Breast epithelium (tissue), 4 donors: Measurements from ENCODE around the gene USP22. TPM values are rescaled to one million over a fixed set of nuclear protein-coding genes. Genes with fewer than 3 reads are reported as not detected.

ENCODE experiments used
- DNase-seq, 2 donors: peaks; one replicate each; pipeline ENCODE4 v3.0.0-alpha.2; 2019; ENCODE audit warnings: low spot score in 2 of 2
- H3K27ac ChIP-seq, 2 donors: fragments of 200-600 bp; sonication (generic) in 1 of 2; one replicate each; pipeline ENCODE4 v1.5.1; 2016 to 2019; ENCODE audit warnings: mild to moderate bottlenecking in 1 of 2
- H3K27me3 ChIP-seq, 2 donors: fragments of 200-600 bp; sonication (generic) in 1 of 2; one replicate each; pipeline versions ENCODE4 v1.5.1 to v1.6.0; 2017 to 2019; ENCODE audit warnings: control low read depth in 1 of 2, mild to moderate bottlenecking in 1 of 2
- H3K36me3 ChIP-seq: fragments of 200-600 bp; one replicate; pipeline ENCODE4 v1.5.1; 2019
- H3K4me1 ChIP-seq, 2 donors: fragments of 200-600 bp; sonication (generic); one replicate each; pipeline ENCODE4 v1.5.1; 2016 to 2019; ENCODE audit warnings: control low read depth in 1 of 2
- H3K4me3 ChIP-seq, 3 donors: fragments of 200-600 bp; sonication (generic); 1 replicate in 2 of 3; 2 replicates in 1 of 3; pipeline ENCODE4 v1.5.1; 2016 to 2019; ENCODE audit warnings: mild to moderate bottlenecking in 3 of 3, moderate library complexity in 2 of 3
- H3K9me3 ChIP-seq, 2 donors: fragments of 200-600 bp; sonication (generic) in 1 of 2; one replicate each; pipeline ENCODE4 v1.5.1; 2016 to 2019; ENCODE audit warnings: control low read depth in 1 of 2
- POLR2A ChIP-seq: fragments of 450-650 bp; IDR thresholded peaks from one replicate; pipeline ENCODE4 v1.6.1; 2016; ENCODE audit warnings: antibody characterized with exemption, mild to moderate bottlenecking, moderate library complexity
- POLR2AphosphoS5 ChIP-seq, 3 donors: sonication (generic); formaldehyde crosslinking; IDR thresholded peaks; one replicate each; pipeline ENCODE4 v1.6.1; 2017; ENCODE audit warnings: antibody characterized with exemption in 3 of 3
- intact Hi-C: fragments of 100-400 bp; cut with DNase I; formaldehyde crosslinking; loops from one replicate; pipeline ENCODE4 v1.15.1; 2023; ENCODE audit warnings: low total_unique reads
- total RNA-seq, 3 donors: library from RNA; depleted of rRNA; stranded (reverse); fragments of >200 nt; gene quantifications; one replicate each; pipeline ENCODE4 v1.1.0, GENCODE V29; 2016
- TF ChIP-seq, protein P1 (sequence below), 3 donors: fragments of 450-650 bp; IDR thresholded peaks; one replicate each; pipeline ENCODE4 v1.5.1; 2016 to 2017; ENCODE audit warnings: antibody characterized with exemption in 3 of 3, mild to moderate bottlenecking in 3 of 3, moderate library complexity in 3 of 3

Gene USP22
- total RNA-seq, 3 donors from 2014 or later, result 115 to 156 (median 139) TPM

DNA sequence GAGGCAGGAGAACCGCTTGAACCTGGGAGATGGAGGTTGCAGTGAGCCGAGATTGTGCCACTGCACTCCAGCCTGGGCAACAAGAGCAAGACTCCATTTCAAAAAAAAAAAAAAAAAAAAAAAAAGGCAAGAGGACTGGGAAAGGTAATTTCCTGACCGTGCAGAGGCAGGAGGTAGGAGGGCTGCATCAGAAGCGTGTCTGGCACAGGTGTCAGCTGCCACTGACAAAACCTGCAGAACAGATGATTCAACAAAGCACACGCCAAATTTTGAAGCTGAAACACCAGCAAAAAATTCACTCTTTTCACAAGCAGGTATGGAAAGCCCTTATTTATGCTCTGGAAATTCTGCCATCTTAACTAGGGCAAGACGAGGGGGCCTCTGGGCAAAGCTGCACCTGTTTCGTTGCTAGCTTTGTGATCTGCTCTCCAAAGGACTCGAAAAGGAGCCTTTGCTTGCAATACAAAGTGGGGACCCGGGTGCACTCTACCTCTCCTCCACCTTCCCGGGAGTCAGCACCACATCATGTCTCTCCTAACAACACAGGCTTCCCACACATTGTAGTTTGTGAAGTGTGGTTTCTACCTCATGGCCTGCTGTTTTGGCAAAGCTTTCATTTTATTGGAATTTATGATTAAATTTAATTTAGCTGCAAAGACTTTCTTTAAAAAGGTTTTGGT, 33.7 kb downstream of the USP22 start:
- peaks cover 14% of the 10 kb centered on the region for H3K36me3 ChIP-seq
- H3K4me3 ChIP-seq, result no peak overlapping the region
- no peak for DNase-seq
- intact Hi-C loops, result no loop called here
- H3K9me3 ChIP-seq, result no peaks in the 10 kb centered on the region
- no peaks in the 10 kb centered on the region for H3K4me1 ChIP-seq
- TF ChIP-seq POLR2AphosphoS5 (IDR thresholded peaks at IDR 0.05), result no peak
- TF ChIP-seq POLR2A, result no peak
- TF ChIP-seq, protein P1, sequence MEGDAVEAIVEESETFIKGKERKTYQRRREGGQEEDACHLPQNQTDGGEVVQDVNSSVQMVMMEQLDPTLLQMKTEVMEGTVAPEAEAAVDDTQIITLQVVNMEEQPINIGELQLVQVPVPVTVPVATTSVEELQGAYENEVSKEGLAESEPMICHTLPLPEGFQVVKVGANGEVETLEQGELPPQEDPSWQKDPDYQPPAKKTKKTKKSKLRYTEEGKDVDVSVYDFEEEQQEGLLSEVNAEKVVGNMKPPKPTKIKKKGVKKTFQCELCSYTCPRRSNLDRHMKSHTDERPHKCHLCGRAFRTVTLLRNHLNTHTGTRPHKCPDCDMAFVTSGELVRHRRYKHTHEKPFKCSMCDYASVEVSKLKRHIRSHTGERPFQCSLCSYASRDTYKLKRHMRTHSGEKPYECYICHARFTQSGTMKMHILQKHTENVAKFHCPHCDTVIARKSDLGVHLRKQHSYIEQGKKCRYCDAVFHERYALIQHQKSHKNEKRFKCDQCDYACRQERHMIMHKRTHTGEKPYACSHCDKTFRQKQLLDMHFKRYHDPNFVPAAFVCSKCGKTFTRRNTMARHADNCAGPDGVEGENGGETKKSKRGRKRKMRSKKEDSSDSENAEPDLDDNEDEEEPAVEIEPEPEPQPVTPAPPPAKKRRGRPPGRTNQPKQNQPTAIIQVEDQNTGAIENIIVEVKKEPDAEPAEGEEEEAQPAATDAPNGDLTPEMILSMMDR (IDR thresholded peaks at IDR 0.05), result no peak
- H3K27ac ChIP-seq, result no peak overlapping the region
- H3K27me3 ChIP-seq, result no peaks in the 10 kb centered on the region

- intact Hi-C loops, result no loop called here
- no peaks in the 10 kb centered on the region for H3K4me1 ChIP-seq
- peaks cover 14% of the 10 kb centered on the region for H3K36me3 ChIP-seq
- no peak overlapping the region for H3K4me3 ChIP-seq
- H3K27ac ChIP-seq, result no peak overlapping the region
- no peak for DNase-seq
- H3K9me3 ChIP-seq, result no peaks in the 10 kb centered on the region
- no peak for TF ChIP-seq POLR2AphosphoS5 (IDR thresholded peaks at IDR 0.05)
- TF ChIP-seq, protein P1 (IDR thresholded peaks at IDR 0.05), result no peak
- no peaks in the 10 kb centered on the region for H3K27me3 ChIP-seq
Measured at GRCh38 chr17:21008160-21008915, 34.5 kb downstream of the USP22 start.

DNA sequence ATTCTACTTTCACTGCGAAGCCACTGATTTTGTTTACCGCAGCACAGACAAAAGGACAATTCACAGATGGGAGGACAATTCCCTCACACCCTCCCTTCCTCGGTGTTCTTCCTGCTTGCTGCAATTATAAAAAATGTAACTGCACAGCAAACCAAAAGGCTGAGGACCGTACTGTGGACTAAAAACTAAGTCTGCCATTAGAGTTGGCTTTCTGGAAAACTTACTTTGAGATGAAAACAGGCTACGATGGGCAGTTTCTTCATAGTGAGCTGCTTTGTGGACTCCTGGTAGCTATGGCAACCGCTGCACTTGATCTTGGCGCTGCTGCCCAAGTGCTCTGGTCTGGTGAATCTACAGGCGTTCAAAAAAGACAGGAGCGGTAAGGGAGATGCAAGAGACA, 35.2 kb downstream of the USP22 start:
- H3K27me3 ChIP-seq, result no peaks in the 10 kb centered on the region
- H3K27ac ChIP-seq, result no peak overlapping the region
- no peaks in the 10 kb centered on the region for H3K9me3 ChIP-seq
- intact Hi-C loops, result no loop called here
- H3K36me3 ChIP-seq, result peaks cover 17% of the 10 kb centered on the region
- H3K4me1 ChIP-seq, result no peaks in the 10 kb centered on the region
- no peak for DNase-seq
- TF ChIP-seq, protein P1 (IDR thresholded peaks at IDR 0.05), result no peak
- TF ChIP-seq POLR2A (no peak), POLR2AphosphoS5 (IDR thresholded peaks at IDR 0.05) (no peak)
- no peak overlapping the region for H3K4me3 ChIP-seq

- Histone ChIP-seq H3K4me1 (no peaks in the 10 kb centered on the region), H3K36me3 (peaks cover 14% of the 10 kb centered on the region), H3K27ac (peak overlapping the region in 1 of 2 donors; percentile 35), H3K9me3 (no peaks in the 10 kb centered on the region), H3K4me3 (no peak overlapping the region), H3K27me3 (no peaks in the 10 kb centered on the region)
- DNase-seq, result no peak
- TF ChIP-seq, protein P1 (IDR thresholded peaks at IDR 0.05), result no peak
- TF ChIP-seq POLR2A (no peak), POLR2AphosphoS5 (IDR thresholded peaks at IDR 0.05) (no peak)
- intact Hi-C loops, result no loop called here
Measured at GRCh38 chr17:21005803-21006202, 37.0 kb downstream of the USP22 start.

DNA sequence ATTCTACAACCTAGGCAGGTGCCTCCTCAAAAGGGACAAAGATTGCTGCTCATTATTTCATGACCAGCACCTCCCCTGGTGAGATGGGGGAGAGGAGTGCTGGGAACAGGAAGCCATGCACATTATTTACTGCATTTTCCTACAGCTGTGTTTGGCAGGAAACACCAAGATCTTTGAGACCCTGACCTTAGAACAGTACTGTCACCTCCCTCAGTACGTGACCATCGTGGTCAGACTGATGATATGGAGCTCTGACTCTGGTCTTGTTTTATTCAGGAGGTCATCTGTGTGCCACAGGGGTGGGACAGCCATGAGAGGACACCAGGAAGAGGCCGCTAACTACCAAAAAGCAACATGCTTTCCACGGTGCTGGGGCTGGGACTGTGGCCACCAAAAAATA, 37.4 kb downstream of the USP22 start:
- intact Hi-C loops, result no loop called here
- Histone ChIP-seq H3K4me1 (no peaks in the 10 kb centered on the region), H3K4me3 (no peak overlapping the region), H3K27me3 (no peaks in the 10 kb centered on the region), H3K9me3 (no peaks in the 10 kb centered on the region), H3K27ac (peak overlapping the region in 1 of 2 donors; percentile 35), H3K36me3 (peaks cover 14% of the 10 kb centered on the region)
- no peak for DNase-seq
- TF ChIP-seq POLR2AphosphoS5 (IDR thresholded peaks at IDR 0.05) (no peak), POLR2A (no peak)
- TF ChIP-seq, protein P1 (IDR thresholded peaks at IDR 0.05), result no peak
